ENCODE data around the gene LDLRAD2.
"Not testable (repeated sequence)": the region's sequence is repeated elsewhere in the genome, so short reads cannot be mapped to it uniquely, and the experiment has no call there.

GRCh38 chr1:21826694-21827093 is 14.6 kb downstream of the LDLRAD2 start:
- not testable (repeated sequence) for TF ChIP-seq CTCF, POLR2A (IDR thresholded peaks at IDR 0.05)

All from Peyer's patch (tissue), 4 donors.